GM21390 (cell line): ENCODE data around the gene DYNLT3.

ENCODE experiments used
- ATAC-seq: cut with Tn5 transposase; IDR thresholded peaks from one replicate; pipeline ENCODE4 v1.9.1; 2021; ENCODE audit not compliant: unreplicated experiment

The DYNLT3 gene

GRCh38 chrX:37846141-37846540 is 1.2 kb downstream of the DYNLT3 start:
- ATAC-seq: no peak

- no peak for ATAC-seq
Observed at GRCh38 chrX:37844622-37845021, 2.7 kb downstream of the DYNLT3 start.

- no peak for ATAC-seq
Observed at GRCh38 chrX:37840931-37841330, 6.4 kb downstream of the DYNLT3 start.

GRCh38 chrX:37834937-37835336 is 12.4 kb downstream of the DYNLT3 start:
- no peak for ATAC-seq

- no peak for ATAC-seq
Observed at GRCh38 chrX:37830371-37830770, 17.0 kb downstream of the DYNLT3 start.

GRCh38 chrX:37829721-37830120 is 17.6 kb downstream of the DYNLT3 start:
- no peak for ATAC-seq

GRCh38 chrX:37825215-37825842 is 22.0 kb downstream of the DYNLT3 start:
- ATAC-seq: peak; percentile 73

- no peak for ATAC-seq
Observed at GRCh38 chrX:37824491-37825214, 22.7 kb downstream of the DYNLT3 start.

- no peak for ATAC-seq
Observed at GRCh38 chrX:37820646-37821045, 26.7 kb downstream of the DYNLT3 start.

- ATAC-seq: peak; percentile 49
Observed at GRCh38 chrX:37818031-37818430, 29.3 kb downstream of the DYNLT3 start.

GRCh38 chrX:37817579-37817978 is 29.8 kb downstream of the DYNLT3 start:
- ATAC-seq: peak; percentile 56

GRCh38 chrX:37817176-37817575 is 30.2 kb downstream of the DYNLT3 start:
- ATAC-seq: peak; percentile 19

GRCh38 chrX:37816766-37817165 is 30.6 kb downstream of the DYNLT3 start:
- peak; percentile 11 for ATAC-seq

GRCh38 chrX:37815366-37815765 is 32.0 kb downstream of the DYNLT3 start:
- ATAC-seq: no peak

- ATAC-seq: no peak
Observed at GRCh38 chrX:37813570-37813969, 33.8 kb downstream of the DYNLT3 start.

GRCh38 chrX:37812110-37812509 is 35.3 kb downstream of the DYNLT3 start:
- no peak for ATAC-seq

GRCh38 chrX:37809970-37810369 is 37.4 kb downstream of the DYNLT3 start:
- ATAC-seq: no peak

GRCh38 chrX:37803057-37803456 is 44.3 kb downstream of the DYNLT3 start:
- ATAC-seq: no peak

GRCh38 chrX:37802028-37802427 is 45.3 kb downstream of the DYNLT3 start:
- no peak for ATAC-seq

GRCh38 chrX:37800717-37801116 is 46.7 kb downstream of the DYNLT3 start:
- ATAC-seq: no peak

- no peak for ATAC-seq
Observed at GRCh38 chrX:37799936-37800335, 47.4 kb downstream of the DYNLT3 start.

GRCh38 chrX:37796805-37797204 is 50.6 kb downstream of the DYNLT3 start:
- ATAC-seq: peak; percentile 85

GRCh38 chrX:37796310-37796709 is 51.1 kb downstream of the DYNLT3 start:
- no peak for ATAC-seq
